ENCODE data around the gene LPAR6. TPM values are rescaled to one million over a fixed set of nuclear protein-coding genes. Genes with fewer than 3 reads are reported as not detected.
"Not testable (repeated sequence)": the region's sequence is repeated elsewhere in the genome, so short reads cannot be mapped to it uniquely, and the experiment has no call there.

Gene LPAR6
- total and polyA plus RNA-seq, 2 donors from 2014 or later = 29.3 to 45.1 TPM

- TF ChIP-seq, protein P1, sequence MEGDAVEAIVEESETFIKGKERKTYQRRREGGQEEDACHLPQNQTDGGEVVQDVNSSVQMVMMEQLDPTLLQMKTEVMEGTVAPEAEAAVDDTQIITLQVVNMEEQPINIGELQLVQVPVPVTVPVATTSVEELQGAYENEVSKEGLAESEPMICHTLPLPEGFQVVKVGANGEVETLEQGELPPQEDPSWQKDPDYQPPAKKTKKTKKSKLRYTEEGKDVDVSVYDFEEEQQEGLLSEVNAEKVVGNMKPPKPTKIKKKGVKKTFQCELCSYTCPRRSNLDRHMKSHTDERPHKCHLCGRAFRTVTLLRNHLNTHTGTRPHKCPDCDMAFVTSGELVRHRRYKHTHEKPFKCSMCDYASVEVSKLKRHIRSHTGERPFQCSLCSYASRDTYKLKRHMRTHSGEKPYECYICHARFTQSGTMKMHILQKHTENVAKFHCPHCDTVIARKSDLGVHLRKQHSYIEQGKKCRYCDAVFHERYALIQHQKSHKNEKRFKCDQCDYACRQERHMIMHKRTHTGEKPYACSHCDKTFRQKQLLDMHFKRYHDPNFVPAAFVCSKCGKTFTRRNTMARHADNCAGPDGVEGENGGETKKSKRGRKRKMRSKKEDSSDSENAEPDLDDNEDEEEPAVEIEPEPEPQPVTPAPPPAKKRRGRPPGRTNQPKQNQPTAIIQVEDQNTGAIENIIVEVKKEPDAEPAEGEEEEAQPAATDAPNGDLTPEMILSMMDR (IDR thresholded peaks at IDR 0.05; ENCODE audit: borderline replicate concordance, extremely low read depth, insufficient read depth) = no peak
- FAIRE-seq = no peak
- intact Hi-C loops (cut with DNase I) = no loop called here
Observed at GRCh38 chr13:48426052-48426451, 13.1 kb upstream of the LPAR6 start.

GRCh38 chr13:48424212-48424611 lies 11.3 kb upstream of the LPAR6 start:
- no peak for FAIRE-seq
- Histone ChIP-seq H3K36me3 (ENCODE audit: control insufficient read depth in 2 of 3, insufficient read depth in 3 of 3, low read length in 3 of 3) (no peaks in the 10 kb centered on the region), H3K27ac (ENCODE audit: low read depth in 2 of 2, low read length in 2 of 2) (no peak overlapping the region), H3K4me1 (ENCODE audit: control insufficient read depth in 2 of 3, insufficient read depth in 2 of 3, low read depth in 1 of 3, low read length in 3 of 3) (no peaks in the 10 kb centered on the region), H3K9ac (ENCODE audit: low read length in 3 of 3) (no peak overlapping the region), H3K27me3 (ENCODE audit: control insufficient read depth, insufficient read depth, low read length) (no peaks in the 10 kb centered on the region), H3K9me3 (ENCODE audit: control insufficient read depth in 2 of 3, insufficient read depth in 1 of 3, low read length in 3 of 3) (peaks cover 0 to 4% (median 0%) of the 10 kb centered on the region in 3 donors), H3K4me3 (ENCODE audit: low read length in 3 of 3) (no peak overlapping the region)
- intact Hi-C loops (cut with DNase I) = no loop called here
- TF ChIP-seq, protein P1 (IDR thresholded peaks at IDR 0.05; ENCODE audit: borderline replicate concordance, extremely low read depth, insufficient read depth) = no peak
- no peak for DNase-seq

More at GRCh38 chr13:48426052-48426451, 13.1 kb upstream of the LPAR6 start:
- H3K27ac ChIP-seq (ENCODE audit: low read depth in 2 of 2, low read length in 2 of 2) = no peak overlapping the region
- H3K9ac ChIP-seq (ENCODE audit: low read length in 3 of 3) = no peak overlapping the region
- H3K4me3 ChIP-seq (ENCODE audit: low read length in 3 of 3) = no peak overlapping the region
- no peak for DNase-seq
- H3K36me3 ChIP-seq (ENCODE audit: control insufficient read depth in 2 of 3, insufficient read depth in 3 of 3, low read length in 3 of 3) = no peaks in the 10 kb centered on the region
- H3K27me3 ChIP-seq (ENCODE audit: control insufficient read depth, insufficient read depth, low read length) = no peaks in the 10 kb centered on the region
- peaks cover 0 to 3% (median 0%) of the 10 kb centered on the region in 3 donors for H3K4me1 ChIP-seq (ENCODE audit: control insufficient read depth in 2 of 3, insufficient read depth in 2 of 3, low read depth in 1 of 3, low read length in 3 of 3)
- no peaks in the 10 kb centered on the region for H3K9me3 ChIP-seq (ENCODE audit: control insufficient read depth in 2 of 3, insufficient read depth in 1 of 3, low read length in 3 of 3)

DNA sequence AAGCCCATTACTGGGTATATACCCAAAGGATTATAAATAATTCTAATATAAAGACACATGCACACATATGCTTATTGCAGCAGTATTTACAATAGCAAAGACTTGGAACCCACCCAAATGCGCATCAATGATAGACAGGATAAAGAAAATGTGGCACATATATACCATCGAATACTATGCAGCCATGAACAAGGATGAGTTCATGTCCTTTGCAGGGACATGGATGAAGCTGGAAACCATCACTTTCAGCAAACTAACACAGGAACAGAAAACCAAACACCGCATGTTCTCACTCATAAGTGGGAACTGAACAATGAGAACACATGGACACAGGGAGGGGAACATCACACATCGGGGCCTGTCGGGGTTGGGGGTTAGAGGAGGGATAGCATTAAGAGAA lies 9.1 kb upstream of the LPAR6 start:
- H3K36me3 ChIP-seq (ENCODE audit: control insufficient read depth in 2 of 3, insufficient read depth in 3 of 3, low read length in 3 of 3); H3K27me3 ChIP-seq (ENCODE audit: control insufficient read depth, insufficient read depth, low read length); H3K9me3 ChIP-seq (ENCODE audit: control insufficient read depth in 2 of 3, insufficient read depth in 1 of 3, low read length in 3 of 3); intact Hi-C loops (cut with DNase I); H3K27ac ChIP-seq (ENCODE audit: low read depth in 2 of 2, low read length in 2 of 2); H3K4me1 ChIP-seq (ENCODE audit: control insufficient read depth in 2 of 3, insufficient read depth in 2 of 3, low read depth in 1 of 3, low read length in 3 of 3); FAIRE-seq; H3K9ac ChIP-seq (ENCODE audit: low read length in 3 of 3); H3K4me3 ChIP-seq (ENCODE audit: low read length in 3 of 3); DNase-seq: not testable (repeated sequence)

DNA sequence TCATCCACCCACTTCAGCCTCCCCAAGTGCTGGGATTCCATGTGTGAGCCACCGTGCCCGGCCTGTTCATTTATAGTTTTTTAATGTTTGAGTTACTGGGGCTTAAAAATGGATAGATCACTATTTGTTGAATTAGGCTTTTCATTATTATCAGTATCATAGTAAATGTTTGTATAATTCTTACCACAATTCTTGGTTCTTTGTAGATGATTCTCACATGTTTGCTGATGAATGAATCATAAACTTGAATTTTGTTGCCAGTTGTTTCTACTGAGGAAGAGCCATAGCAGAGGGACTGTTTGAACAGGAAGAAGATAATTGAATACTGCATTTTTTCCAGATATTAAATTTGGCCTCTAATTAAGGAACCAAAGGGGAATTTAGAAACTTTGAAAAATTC lies 2.6 kb upstream of the LPAR6 start:
- no peaks in the 10 kb centered on the region for H3K36me3 ChIP-seq (ENCODE audit: control insufficient read depth in 2 of 3, insufficient read depth in 3 of 3, low read length in 3 of 3)
- no peak for DNase-seq
- intact Hi-C loops (cut with DNase I) = no loop called here
- no peak for FAIRE-seq
- H3K27ac ChIP-seq (ENCODE audit: low read depth in 2 of 2, low read length in 2 of 2) = no peak overlapping the region
- TF ChIP-seq, protein P1 (IDR thresholded peaks at IDR 0.05; ENCODE audit: borderline replicate concordance, extremely low read depth, insufficient read depth) = no peak
- no peak overlapping the region for H3K4me3 ChIP-seq (ENCODE audit: low read length in 3 of 3)
- H3K9ac ChIP-seq (ENCODE audit: low read length in 3 of 3) = no peak overlapping the region
- no peaks in the 10 kb centered on the region for H3K4me1 ChIP-seq (ENCODE audit: control insufficient read depth in 2 of 3, insufficient read depth in 2 of 3, low read depth in 1 of 3, low read length in 3 of 3)
- H3K9me3 ChIP-seq (ENCODE audit: control insufficient read depth in 2 of 3, insufficient read depth in 1 of 3, low read length in 3 of 3) = peaks cover 0 to 4% (median 0%) of the 10 kb centered on the region in 3 donors
- no peaks in the 10 kb centered on the region for H3K27me3 ChIP-seq (ENCODE audit: control insufficient read depth, insufficient read depth, low read length)

All from kidney (tissue), 14 donors.